GM19351 (cell line): ENCODE data around the gene UQCRHL.
"Not testable (repeated sequence)": the region's sequence is repeated elsewhere in the genome, so short reads cannot be mapped to it uniquely, and the experiment has no call there.

ENCODE experiments used
- ATAC-seq: cut with Tn5 transposase; IDR thresholded peaks from one replicate; pipeline ENCODE4 v1.9.1; 2021; ENCODE audit warnings: mild to moderate bottlenecking, moderate library complexity; ENCODE audit not compliant: unreplicated experiment

The UQCRHL gene

GRCh38 chr1:15807549-15807948, at the start of gene UQCRHL:
TSS of gene UQCRHL (minus strand) at chr1:15807649. CDS start at chr1:15807649, 0 bp downstream.
- not testable (repeated sequence) for ATAC-seq

- no peak for ATAC-seq
These were observed 49.4 kb upstream of the UQCRHL start for GRCh38 chr1:15856888-15857287.

GRCh38 chr1:15852828-15853302, 45.4 kb upstream of the UQCRHL start:
- ATAC-seq = no peak

GRCh38 chr1:15852036-15852827, 44.8 kb upstream of the UQCRHL start:
- no peak for ATAC-seq

- no peak for ATAC-seq
These were observed 44.0 kb upstream of the UQCRHL start for GRCh38 chr1:15851210-15852035.

GRCh38 chr1:15850471-15851001, 43.1 kb upstream of the UQCRHL start:
- no peak for ATAC-seq

GRCh38 chr1:15849775-15850324, 42.4 kb upstream of the UQCRHL start:
- ATAC-seq = no peak

- ATAC-seq = no peak
These were observed 41.7 kb upstream of the UQCRHL start for GRCh38 chr1:15848929-15849774.

GRCh38 chr1:15848143-15848928, 40.9 kb upstream of the UQCRHL start:
- ATAC-seq = peak; percentile 5

GRCh38 chr1:15847893-15848142, 40.4 kb upstream of the UQCRHL start:
- no peak for ATAC-seq

- ATAC-seq = peak; percentile 58
These were observed 39.8 kb upstream of the UQCRHL start, which contains the start of gene SPEN for GRCh38 chr1:15847100-15847892. TSS of gene SPEN (plus strand) at chr1:15847707. CDS start at chr1:15848068, 361 bp downstream.

- not testable (repeated sequence) for ATAC-seq
These were observed 38.6 kb upstream of the UQCRHL start for GRCh38 chr1:15846056-15846455.

- ATAC-seq = no peak
These were observed 36.5 kb upstream of the UQCRHL start for GRCh38 chr1:15843826-15844572.

GRCh38 chr1:15838721-15839120, 31.3 kb upstream of the UQCRHL start:
- ATAC-seq = no peak

- ATAC-seq = no peak
These were observed 30.5 kb upstream of the UQCRHL start for GRCh38 chr1:15837931-15838330.

- no peak for ATAC-seq
These were observed 29.6 kb upstream of the UQCRHL start for GRCh38 chr1:15836772-15837669.

GRCh38 chr1:15836511-15836771, 29.0 kb upstream of the UQCRHL start:
- not testable (repeated sequence) for ATAC-seq
